Activated T-helper 9 cell treated with anti-CD3 and anti-CD28 coated beads, Interleukin-2, amount 50 U/mL, for 16 hours (primary cell): ENCODE measurements around the gene MYH3.

Source experiments
- DNase-seq: peaks from one replicate; pipeline ENCODE4 v3.0.0-alpha.2; 2020; ENCODE audit warnings: low read depth

MYH3 gene

DNA sequence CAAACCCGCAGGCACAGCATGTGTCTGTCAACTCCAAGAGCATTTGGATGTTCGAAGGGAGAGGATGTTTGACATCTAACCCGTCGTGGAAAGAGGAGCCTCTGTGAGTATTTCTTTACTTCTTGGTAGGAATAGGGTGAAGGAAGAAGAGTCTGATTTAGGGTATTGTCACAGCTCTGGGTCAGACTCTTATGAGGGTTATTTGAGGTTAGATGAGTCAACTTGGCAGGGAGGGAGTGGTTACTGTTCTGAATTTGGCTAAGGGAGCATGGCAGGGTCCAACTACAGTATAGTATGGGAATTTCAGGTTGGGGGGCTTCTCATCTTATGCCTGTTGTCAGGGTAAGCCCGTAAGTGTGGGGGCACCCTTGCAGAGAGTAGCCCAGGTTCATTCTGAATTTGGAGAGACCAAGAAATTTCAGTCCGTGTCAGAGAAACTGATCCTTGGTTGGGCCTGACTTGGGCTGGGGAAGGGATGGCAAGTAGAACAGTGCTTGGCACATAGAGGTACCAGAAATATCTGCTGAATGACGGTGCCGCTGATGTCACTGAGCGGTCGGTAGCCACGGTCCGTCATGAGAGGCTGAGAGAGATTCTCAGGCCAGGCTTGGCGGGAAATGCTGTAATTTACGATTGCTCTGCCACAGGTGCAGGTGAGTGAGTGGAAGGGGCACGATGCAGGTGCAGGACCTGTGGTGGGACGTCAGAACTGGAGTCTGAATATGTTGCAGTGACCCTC lies 43.2 kb downstream of the MYH3 start:
- DNase-seq: no peak

DNA sequence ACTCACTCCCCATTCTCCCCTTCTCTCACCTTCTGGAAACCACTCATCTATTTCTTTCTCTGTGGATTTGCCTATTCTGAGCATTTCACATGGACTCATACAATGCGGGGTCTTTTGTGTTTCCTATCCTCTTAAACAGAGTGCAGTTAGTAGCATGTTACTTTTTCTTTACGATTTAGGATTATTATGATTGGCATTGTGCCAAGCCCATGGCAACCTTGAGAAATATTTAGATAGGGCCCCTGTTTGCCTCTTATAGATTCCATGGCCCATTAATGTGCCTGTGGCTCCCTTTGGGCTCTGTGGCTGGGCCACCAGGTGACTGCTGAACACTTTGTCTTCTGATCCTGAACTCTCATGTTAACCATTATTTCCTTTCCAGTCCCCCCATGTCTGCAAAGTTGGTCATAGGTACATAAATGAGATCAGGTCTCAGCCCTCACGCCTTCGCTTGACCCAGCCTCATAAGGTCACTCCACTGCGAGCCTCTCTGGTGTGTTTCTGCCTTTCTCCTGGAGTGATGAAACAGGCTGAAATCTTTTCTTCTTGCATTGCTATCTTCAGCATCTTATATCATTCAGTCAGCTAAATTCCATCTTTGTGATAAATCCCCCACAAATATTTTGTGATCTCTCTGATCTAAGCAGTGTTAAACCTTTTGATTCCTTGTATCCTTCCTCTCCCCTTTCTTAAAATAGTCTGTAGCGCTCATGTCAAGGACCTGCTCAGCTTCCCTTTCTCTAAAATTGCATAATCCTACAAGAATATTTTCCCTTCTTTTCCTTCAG lies 44.0 kb downstream of the MYH3 start:
- DNase-seq: no peak

DNA sequence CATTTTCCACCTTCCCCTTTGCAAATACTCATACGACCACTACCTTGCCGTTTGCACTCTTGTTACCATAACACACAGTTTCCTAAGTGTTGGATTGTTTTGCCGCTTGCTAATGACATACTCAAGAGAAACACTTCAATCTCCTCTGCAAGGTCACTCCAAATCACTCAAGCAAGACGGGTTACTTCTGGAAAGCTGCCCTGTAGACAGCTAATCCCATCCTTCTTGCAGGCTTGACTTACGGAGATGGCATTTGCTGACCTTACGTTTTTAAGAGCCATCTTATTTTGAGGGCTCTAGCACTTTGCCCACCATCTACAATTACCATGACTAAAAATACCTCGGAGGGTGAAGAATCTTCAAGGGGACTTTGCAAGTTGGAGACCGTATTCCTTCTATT lies 46.2 kb downstream of the MYH3 start:
- DNase-seq: no peak

DNA sequence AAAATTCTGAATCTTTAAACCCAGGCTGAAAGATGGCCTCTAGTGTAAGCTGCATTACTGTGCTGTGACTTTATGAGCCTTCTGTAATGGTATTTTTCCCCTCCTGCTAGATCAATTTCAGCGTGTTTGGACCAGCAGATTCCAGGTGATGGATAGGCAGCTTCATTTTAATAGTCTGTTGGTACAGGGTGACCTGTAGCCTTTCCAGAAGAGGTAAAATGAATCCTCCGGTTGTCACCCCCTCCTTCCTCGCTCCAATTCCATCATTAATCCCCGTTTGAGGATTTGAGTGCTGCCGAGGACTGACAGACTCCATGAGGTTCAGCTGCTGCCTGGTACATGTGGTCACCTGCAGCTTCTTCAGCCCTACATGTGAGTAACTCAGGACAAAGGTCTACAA lies 48.9 kb downstream of the MYH3 start:
- DNase-seq: no peak

DNA sequence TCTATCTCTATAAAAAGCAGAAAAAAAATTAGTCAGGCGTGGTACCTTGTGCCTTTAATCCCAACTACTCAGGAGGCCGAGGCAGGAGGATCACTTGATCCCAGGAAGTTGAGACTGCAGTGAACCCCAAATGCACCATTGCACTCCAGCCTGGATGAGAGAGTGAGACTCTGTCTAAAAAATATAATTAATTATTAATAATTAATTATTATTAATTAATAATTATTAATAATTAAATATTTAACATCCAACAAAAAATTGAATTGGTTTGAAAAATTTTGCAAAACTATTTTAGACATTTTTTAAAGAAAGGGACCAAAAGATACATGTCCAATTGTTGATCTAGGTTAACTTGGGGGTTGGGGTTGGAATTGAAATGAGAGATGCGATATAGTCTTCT lies 51.0 kb downstream of the MYH3 start:
- no peak for DNase-seq

DNA sequence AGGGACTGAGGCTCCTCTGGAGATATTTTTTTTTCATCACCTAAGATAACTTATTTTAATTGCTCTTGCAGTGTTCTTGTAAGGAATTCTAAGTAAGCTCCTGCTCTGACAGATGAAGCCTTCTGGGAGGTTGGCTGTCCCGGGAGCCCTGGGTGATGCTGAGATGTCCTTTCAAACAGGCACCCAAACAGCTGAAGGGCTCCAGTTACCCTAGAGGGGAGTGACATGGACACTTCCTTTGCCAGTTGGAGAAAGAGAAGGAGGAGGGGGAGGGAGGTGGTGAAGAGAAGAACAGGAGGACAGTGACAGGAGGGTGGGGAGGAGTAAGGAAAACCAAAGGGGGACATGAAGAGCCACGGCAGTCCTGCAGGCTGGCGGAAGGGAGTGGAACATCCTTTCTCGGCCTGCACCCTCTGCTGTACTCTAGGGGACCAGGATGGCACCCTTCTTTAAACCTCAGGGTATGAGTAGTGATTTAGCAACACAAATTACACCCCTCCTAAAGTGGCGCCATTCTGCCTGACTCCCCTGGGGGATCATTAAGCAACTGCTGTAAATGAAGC lies 51.8 kb downstream of the MYH3 start:
- no peak for DNase-seq

DNA sequence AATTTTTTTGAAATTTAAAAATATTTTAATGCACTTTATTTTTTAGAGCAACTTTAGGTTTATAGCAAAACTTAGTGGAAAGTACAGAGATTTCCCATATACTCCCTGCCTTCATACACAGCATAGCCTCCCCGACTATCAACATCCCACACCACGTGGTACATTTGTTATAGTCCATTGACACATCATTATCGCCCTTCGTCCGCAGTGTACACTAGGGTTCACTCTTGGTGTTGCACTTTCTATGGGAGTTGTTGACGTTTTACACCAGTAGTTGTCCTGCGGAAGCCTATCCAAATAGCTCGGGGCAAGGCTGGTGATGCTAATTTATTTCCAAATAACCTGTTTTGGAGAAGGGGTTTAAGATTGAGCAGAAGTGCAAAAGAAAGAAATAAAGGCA lies 52.6 kb downstream of the MYH3 start:
- DNase-seq: no peak

DNA sequence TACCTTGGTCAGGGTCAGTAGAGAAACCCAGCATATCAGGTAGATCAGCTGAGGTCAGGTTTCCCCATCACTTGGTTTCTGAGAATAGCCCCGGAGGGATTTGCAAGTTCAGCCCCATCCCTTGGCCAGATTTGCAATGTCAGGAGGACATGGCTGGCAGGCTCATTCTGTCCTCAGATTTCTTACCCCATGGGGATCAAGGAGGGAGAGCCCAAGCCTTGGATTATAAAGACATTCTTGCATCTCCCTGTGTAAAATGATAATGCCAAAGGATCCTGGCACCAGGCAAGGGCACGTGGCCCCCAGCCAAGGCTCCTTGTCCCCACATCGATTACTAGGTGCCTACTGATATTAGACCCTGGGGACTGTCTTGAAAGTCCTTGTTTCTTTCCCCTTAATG lies 53.2 kb downstream of the MYH3 start:
- DNase-seq: no peak

DNA sequence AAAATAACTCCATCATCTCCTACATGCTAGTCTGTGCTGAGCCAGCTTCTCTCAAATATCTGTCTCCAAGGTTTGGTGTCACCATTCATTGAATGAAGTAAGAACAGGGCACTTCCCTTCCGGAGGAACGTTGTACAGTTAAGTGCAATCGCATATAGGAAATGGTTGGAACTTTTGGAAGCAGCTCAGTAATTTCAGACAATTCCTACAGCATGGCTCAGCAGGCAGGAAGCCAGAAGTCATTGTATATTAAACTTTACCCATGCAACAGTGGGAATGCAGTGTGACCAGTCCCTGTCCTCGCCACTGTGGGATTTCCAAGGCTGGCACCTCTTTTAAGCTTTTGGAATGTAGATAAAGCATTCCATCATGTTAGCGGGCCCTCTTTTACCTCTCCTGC lies 56.5 kb downstream of the MYH3 start:
- no peak for DNase-seq

DNA sequence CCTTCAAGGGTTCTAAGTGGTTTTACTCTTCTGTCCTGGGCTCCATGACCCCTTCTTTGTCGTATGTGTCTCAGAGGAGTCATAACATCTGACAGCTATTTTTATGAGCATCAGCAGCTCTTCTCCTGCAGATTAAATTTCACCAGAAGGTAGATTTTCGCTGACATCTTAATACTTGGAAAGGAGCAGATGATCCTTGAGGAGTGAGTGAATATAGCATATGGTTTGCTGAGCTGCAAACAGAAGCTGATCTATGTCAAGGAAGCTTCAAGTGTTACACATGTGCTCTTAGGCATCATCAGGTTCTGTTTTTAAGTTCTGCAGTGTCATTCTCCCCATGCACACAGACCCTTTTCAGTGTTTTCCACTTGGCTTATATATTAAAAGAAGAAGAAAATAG lies 58.5 kb downstream of the MYH3 start:
- DNase-seq: no peak

DNA sequence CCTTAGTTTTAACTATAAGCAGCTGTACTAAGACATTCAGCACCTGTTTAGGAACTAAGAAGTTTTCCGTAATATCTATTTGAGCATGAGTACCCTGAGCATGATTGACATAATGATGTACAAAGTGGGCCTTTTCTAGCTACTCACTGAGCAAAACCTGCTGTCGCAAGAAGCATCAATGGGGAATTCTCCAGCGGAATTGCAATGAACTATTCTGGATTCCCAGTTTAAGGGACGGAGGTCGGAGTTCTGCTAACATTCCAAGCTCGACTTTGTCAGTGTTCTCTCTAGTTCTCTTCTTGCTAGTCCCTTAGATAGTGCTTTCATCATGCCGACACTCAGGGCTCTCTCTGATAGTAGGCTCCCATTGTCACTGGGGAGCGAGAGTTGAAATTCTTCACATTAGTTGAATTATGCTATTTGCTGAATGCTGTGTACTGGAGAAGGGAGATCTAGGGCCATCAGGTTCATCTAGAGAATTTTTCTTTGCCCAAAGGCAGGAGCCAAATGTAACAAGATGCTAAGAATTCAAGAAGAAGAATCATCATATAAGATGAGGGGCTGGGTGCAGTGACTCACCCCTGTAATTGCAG lies 67.5 kb downstream of the MYH3 start:
- DNase-seq: no peak

DNA sequence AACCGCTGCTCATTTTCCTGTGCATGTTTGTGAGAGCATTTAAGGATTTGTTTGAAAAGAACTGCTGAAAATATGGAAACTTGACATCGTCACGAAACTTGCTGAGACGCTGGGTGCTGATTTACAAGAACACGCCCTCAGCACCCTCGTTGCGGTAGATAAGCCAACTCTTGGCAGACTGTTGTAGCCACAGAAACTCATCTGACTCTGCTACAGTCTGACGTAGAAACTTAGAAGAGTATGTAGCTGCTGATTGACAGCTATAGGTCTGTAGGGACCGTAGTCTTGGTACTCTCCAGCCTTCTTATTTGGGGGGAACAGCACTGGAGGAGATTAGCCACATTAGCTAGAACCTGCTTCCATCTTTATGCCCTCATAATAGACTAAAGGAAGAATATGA lies 71.6 kb downstream of the MYH3 start:
- DNase-seq: no peak

DNA sequence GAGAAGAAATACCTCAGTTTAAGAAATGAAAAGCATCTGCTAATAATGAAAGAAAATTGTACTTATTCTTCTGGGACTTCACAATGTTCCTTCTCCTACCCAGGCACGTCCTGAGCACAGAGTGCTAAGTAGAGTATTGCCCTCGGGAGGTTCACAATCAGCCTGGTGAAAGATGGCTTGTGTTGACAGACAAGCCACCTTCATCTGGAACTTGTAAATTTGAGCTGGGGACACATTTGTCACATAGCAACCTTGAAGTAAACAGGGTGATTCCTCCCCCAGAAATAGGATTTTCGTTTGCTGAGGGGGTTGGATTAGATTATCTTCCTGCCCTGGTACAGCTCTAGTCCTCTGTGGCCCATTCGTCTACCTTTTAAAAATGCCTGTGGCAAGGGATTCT lies 73.3 kb downstream of the MYH3 start:
- no peak for DNase-seq

DNA sequence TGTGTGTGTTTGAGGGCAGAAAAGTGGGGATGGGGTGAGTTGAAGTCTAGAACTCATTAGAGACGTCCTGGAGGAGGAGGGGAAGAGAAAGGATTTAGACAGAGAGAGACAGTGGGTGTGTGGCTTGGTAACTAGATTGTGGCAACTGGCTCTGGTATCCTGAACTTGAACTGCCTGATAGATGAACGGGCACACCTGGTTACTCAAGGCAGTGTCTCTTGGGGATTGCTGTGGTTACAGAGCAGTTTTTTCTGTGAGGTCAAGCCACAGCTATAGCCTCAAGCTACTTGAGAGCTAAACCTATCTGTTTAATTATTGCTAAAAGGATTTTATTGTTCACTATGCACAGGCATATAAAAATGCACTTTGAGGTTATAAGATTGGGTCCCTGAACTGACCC lies 77.8 kb downstream of the MYH3 start:
- DNase-seq: no peak
